Stimulated activated CD4-positive, alpha-beta T cell treated with anti-CD3 and anti-CD28 coated beads, Interleukin-2, amount 100 ng/mL, for 4 hours (primary cell): ENCODE measurements around the gene PTPRD.

Source experiments
- DNase-seq: peaks from one replicate; pipeline ENCODE4 v3.0.0-alpha.2; 2020; ENCODE audit warnings: low read depth

The PTPRD gene

DNA sequence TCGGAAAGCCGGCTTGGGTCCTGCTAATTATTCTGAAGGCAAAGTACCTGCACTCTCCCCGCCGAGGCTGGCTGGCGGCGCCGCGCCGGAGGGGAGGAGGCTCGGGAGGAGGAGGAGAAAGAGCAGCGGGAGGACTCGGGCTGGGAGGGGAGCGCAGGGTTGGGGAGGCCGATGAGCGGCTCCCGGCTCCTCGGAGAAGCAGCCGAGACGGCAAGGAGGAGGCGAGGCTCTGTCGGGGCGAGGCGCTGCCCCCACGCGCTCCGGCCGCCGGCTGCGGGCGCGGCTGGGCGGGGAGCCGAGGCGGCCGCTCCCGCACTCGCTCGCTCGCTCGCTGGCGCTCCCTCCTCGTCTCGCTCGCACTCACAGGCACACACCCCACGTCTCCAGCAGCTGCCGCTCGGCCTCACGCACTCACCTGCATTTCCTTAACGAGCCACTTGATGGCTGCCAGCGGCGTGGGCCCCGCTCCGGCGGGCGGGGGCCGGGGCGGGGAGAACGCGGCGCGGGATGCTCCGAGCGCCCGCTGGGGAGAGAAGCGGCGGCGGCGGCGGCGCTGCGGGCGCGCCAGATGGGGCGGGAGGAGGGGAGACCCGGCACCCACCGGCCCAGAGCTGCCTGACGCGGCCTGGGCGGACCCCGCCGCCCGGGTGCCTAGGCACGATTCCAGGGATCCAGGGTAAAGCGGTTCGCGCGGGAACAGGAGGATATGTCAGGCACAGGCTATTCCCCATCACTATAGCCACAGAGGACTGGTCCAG is at the start of gene PTPRD:
PTPRD (minus strand) TSS at position 362 of the 758 bp plus-strand sequence.
- DNase-seq, result no peak

DNA sequence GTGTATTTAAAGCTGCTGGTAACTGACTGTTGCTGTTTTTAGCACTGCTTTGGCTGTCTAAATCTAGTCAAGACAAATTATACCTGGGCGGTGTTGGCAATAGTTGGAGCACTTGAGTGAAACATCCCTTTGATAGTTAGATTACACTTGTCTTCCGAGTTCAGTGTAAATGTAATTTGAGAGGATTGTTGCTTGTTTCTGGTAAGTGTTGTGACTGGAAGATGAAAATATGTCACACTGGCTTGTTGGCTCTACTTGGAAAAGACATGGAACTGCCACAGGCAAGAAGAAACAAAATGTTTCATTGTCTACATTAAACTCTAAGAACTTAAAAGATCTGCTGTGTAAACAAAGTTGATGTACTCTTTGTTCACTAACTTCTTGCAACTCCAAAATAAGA is 49.2 kb upstream of the PTPRD start:
- DNase-seq, result no peak

DNA sequence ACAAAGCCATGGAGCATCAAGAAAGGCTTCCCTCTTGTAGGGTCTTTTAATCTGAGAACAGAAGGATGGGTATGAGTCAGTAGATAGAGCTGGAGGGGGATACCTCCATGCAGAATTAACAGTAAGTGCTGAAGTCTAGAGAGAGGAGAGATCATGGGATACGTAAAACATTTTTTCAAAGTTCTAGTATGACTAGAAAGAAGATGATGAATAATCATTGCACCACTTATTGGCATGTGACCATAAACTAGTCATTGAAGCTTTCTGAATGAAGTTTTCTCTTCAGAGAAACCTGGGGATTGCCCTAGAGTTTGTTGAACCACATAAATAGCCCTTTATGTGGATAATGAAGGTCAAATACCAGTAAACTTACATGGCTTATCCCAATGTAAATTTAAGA is 48.6 kb upstream of the PTPRD start:
- DNase-seq, result no peak

DNA sequence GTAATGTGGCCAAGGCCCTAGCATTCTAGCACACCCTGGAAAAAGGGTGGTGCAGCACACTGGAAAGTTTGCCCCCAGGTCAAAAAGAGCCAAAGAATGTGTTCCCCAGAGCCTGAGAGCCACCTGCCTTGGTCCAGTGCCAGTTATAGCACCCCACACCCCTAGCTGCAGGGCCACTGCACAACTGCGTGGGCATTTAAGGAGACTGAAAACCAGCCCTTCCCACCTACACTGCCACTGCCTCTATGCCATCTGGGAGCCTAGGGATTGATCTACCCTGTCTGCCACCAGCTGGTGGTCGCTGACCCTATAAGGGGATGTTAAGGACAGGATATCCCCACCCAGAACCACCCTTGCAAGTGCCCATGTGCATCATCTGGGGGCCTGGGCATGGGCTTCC is 38.2 kb upstream of the PTPRD start:
- DNase-seq, result no peak

DNA sequence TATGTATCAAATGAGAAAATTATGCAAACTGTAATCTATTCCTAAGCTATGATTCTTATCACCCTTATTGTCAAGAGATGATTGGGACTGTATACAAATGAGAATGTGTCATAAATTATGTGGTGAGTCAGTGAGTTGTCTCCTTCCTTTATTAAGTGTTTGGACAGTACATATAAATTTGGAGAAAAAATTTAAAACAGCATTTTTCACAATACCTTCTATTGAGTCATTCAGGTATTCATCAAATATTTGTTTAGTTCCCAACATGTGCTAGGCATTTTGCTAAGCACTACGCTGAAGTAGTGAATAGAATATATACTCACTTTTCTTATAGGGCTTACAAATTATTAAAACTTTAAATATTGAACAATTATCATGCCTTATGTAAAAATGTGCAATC is 36.3 kb upstream of the PTPRD start:
- DNase-seq, result no peak

DNA sequence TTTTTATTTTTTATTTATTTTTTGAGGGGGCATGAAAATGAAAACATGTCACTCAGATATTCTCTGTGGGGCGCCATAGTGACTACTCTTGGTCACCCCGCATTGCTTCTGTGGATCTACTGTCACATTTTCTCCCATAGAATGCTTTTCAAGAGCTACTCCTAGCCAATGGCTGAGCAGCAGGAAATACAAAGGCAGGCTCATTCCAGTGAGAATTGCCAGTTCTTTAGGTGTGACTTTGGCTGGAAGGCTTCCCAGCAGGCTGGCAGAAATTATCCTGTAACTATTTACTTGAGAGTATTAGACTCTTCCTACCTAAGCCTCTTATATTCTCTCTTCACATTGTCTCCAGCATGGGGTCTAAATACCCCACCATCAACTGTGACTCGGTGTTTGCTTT is 21.0 kb upstream of the PTPRD start:
- DNase-seq, result no peak

DNA sequence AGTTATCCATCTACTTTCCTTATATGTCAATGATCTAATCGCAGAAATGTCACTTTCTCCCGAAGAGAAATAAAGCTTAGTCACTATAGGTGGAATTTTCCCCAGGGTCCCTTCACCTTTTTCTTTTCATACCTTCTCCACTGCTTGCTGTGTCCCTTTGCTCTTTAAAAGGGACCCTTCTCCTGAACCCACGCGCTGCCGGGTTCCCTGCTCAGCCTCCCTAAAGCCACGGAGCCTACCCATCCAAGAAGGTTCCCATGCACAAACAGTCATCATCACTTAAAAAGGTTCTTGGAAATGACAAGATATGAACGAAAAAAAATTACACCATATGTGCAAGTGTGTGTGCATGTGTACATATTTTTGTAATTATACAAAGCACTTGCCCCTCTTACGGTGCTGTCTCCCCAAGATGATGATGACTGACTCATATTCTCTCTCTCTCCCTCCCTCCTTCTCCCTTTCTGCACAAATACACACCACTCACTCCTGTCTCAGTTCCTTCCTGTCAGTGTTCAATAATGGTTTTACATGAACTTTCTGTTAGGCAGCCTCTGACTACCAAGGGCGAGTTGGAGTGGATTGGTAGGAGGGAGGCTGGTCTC is 1.5 kb upstream of the PTPRD start:
- DNase-seq, result no peak

DNA sequence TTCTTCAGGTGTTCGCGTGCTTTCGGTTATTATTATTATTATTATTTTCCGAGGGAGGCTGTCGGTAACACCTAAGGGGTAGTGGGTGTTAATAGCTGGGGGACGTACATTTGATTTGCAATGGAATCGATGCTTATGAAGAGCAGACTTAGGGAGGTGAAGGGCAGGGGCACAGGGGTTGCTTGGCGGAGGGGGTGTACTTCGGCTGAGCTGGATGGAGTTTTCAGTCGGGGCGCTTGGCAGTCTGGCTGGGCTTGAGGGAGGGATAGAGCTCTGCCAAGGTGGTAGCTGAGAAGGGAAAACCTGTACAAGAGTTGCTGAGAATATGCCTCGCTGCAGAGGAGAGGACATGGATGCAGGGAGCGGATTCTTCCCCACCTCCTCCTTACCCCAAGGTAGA is 617 bp upstream of the PTPRD start:
- DNase-seq, result no peak

DNA sequence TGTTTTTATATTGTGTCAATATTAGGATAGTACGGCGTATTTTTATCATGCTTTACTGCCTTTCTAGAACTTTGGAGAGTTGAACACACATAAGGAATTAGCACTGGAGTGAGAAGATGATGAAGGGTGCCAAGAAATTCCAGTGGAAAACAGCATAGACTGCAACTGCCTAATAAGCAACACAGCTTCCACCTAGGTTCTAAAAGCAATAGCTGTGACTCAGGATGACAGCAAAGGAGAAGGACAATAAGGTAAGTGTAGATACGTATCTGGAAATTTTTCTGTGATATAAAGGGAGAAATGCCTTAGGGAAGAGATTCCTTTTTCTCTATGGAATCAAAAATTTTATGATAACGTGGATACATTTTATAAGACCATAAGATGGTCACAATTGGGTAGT is 7.4 kb downstream of the PTPRD start:
- DNase-seq, result no peak

DNA sequence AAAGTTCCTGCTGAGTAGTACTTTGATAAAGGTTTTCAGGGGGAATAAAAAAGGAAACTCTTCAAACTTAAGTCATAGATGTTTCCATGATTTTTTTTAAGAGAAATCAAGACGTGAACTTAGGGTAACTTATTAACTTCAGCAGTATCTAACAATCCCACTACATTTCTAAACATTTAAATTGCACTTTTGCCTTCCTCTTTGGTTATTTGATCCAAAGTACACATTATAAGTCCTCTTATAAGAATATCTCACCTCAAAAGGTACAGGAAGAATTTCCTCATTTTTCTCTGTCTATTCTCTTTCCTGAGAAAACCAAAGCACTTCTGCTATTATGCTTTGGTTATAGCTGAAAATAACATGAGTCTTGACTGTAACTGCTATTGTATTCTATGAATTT is 7.9 kb downstream of the PTPRD start:
- no peak for DNase-seq

DNA sequence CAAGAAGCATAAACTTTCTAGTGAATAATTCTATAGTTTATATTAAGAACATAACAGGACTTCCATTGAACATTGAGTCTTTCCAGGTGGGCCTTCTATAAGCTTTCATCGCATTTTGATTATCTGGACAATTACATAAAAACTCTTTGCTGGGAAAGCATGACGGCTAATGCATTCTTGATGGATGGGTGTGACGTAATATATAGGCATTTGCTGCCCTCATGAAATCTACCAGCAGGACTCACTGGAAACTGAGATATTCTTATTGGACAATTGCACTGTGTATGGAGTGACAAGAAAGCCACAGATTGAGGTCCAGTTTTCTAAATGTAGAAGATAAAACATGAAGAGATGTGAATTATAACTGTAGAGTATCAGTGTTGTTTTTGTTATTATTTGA is 15.0 kb downstream of the PTPRD start:
- DNase-seq, result no peak

DNA sequence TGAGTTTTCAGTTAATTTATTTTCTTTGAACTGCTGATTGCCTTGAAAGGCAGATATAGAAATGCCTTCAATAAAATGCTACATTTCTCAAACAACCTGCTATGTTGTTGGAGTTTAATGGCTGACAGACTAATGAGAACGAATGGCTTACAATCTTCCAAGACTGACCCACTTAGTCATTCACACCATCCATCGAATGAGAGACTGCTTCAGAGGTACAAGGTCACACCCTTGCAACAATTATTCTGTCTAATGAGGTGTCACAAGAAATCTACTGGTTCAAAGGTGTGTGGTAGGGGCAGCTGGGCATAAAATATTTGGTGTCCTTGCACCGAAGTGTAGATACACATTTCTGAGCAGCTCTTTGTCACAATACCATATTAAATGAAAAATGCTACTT is 18.3 kb downstream of the PTPRD start:
- no peak for DNase-seq

DNA sequence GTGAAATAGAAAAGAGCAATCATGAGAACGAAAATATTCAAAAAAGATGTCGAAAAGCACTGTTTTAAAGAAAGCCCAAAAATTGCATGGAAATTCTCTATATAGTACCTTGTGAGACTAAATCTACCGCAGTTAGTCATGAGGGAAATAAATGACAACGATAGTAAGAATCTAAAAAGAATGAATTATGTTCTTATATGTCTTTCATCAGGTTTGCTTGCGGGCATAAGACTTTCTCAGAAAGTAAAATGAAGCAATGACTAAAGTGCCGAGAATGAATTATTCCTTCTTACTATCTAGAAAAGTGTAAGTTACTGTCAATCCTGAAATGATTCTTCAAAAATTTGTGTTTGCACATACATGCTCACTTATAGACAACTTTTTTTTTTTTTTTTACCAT is 26.4 kb downstream of the PTPRD start:
- DNase-seq, result no peak

DNA sequence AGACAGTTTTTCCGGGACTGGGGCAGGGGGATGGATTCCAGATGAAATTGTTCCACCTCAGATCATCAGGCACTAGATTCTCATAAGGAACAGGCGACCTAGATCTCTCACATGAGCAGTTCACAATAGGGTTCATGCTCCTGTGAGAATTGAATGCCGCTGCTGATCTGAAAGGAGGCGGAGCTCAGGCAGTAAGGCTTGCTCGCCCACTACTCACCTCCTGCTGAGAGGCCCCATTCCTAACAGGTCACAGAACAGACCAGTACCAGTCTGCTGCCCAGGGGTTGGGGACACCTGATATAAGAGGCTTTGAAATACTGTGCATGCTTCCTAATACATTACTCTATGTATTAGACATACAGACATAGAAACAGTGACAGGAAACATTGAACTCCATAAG is 41.1 kb downstream of the PTPRD start:
- no peak for DNase-seq

DNA sequence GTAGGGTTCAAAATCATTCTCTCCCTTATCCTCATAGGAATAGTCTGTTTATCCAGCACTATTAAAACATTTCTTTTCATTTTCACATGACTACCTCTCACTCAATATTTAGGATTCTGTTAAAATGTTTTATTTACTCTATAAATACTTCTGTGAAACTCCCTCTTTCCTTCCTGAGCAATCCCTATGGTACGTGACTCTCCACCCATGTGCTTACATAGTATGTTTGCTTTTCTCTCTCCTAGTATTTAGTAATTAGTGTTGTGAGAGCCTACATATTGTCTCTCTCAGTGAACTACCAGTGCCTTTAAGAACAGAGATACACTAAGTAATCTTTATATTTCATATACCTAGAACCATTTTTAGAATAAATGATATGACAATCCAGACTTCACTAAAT is 46.0 kb downstream of the PTPRD start:
- DNase-seq, result no peak

DNA sequence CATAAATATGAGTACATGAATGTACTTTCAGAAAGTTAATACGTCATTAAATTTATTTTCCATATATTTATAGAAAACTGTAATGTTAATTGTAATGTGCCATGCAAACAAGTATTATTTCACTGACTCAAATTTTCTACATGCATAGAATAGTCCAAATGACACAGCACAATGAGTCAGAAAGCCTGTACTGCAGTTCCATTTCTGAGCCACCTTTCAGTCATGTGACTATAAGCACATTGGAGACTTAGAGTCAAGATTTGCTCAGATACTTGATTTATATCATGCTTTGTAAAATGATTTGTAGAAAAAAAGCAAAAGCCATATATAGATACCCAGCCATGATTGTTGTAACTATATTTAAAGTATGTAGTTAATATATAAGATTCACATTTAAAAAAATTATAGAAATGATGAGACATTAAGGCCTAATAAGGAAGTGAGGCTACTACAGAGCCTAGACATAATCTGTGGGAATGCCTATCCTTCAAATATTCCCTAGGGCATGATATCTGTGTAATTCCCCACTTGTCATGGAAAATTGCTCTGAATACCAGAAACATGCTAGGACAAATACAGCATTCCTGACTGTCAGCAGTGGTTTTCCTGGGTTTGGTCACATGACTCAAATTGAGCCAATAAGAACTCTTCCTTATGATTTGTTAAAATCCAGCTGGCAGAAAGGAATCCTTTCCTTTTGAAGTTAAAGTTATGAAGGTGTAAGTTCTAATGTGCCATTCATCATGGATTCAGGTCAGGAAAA is 50.0 kb downstream of the PTPRD start:
- no peak for DNase-seq

DNA sequence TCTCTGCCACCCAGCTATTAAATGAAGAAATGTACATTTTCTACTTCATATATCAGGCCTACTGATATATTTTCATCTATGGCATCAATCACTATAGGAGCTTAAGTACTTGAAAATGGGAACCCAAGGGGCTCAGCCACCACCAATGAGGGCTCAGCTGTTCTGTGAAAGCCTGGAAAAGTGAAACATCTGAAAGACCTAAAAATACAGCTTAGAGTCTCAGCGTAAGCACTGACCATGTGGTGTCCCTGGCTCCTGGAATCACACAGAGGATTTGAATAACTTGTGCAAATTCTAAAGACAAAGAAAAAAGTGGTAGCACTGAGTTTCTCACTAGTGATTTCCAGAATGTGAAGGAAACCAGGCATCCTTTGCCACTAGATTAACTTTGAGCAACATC is 64.5 kb downstream of the PTPRD start:
- no peak for DNase-seq

DNA sequence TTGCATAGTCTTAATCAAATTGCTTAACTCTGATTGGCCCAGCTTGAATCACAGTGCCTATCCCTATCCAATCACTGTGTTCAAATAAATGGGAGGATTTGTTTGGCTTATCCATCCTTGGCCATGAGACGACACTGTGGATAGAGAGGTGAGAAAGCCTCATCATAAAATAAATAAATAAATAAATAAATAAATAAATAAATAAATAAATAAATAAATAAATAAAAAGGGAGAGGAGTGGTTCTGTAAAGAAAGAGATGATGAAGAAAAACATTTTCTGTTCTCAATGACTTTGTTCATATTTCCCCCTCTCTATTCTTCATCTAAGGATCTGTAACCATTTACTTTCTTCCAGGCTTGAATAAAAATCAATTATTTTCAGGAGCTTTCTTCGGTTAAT is 74.7 kb downstream of the PTPRD start:
- DNase-seq, result no peak

DNA sequence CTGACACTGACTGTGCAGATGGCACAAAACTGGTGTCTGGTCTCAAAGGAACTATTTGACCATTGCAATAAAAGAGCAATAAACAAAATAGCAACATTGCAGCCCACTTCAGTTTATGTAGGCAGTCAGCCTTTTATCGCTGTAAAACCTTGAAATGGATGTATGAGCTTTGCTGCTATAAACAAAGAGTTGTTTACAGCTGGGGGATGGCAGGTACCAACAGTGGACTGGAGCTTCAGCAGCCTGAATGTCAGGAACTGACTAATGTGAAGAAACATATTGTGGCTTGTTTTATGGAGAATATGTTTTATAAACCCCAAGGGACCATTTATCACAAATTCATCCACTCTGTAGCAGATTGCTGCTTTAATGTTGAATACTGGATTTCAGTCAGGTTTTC is 78.0 kb downstream of the PTPRD start:
- no peak for DNase-seq

DNA sequence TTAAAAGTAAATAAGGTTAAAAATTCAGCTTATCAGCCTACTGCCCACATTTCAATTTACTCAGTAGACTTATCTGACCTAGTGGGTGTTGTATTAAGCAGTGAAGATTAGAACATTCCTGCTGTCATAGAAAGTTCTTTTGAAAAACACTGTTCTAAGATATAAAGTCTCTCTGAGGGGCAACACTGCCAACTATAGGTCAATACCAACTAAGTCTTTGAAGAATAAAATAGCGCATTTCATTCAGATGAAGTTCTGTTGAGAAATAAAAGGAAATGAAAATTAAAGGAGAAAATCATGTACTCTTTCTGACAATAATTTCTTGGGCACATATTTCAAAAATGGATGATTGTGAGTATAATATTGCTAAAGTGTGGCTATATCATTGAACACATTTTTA is 86.8 kb downstream of the PTPRD start:
- DNase-seq, result no peak

DNA sequence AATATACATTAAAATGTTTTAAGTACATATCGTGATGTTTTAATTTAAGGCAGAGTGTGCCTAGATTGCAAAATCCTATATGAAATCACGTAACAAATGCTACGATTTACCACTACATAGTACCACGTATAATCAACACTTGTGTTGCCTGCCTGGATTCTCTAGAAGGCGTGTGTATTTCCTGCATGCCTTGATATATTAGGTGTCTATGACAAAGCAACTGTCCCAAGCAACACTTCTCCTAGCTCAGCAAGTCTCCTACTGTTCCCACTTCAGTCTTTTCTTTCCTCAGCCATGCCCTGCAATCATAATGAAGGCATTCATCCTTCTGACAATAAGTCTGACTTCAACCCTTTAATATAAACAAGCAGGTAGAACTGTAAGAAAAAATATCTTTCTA is 89.6 kb downstream of the PTPRD start:
- DNase-seq, result no peak

DNA sequence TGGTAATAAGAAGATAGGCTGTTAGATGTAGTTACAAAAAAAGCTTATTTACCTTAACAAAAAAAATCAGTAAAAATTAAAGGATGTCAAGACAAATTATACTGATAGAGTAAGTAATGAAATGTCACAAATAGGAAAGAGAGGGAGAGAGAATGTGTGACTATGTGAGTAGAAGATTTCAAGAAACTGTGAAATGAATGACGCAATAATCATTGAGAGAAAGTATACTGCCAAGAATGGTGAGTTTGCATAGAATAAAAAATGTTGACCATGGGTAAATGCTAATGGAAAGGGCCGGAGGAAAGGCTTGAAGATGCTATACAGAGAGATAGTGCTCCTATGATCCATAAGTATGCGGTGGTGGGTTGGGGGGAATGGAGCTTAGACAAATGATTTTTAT is 100.7 kb downstream of the PTPRD start:
- no peak for DNase-seq

DNA sequence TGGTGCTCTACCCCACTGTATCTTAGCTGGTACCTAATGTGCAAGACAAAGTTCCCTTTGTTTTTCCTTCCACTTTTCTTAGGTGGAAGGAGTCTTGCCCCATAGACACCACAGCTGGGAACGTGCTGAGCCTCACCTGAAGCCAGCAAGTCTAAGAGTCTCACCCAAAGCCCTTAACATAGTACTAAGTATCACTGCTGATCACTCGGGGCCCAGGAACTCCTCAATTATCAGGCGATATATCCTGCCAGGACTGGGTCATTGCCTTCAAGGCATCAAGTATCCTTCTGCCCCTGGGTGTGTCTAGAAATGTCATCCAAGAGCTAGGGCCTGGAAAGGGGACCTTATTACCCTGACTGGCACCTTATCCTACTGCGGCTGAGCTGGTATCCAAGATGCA is 123.9 kb downstream of the PTPRD start:
- DNase-seq, result no peak

DNA sequence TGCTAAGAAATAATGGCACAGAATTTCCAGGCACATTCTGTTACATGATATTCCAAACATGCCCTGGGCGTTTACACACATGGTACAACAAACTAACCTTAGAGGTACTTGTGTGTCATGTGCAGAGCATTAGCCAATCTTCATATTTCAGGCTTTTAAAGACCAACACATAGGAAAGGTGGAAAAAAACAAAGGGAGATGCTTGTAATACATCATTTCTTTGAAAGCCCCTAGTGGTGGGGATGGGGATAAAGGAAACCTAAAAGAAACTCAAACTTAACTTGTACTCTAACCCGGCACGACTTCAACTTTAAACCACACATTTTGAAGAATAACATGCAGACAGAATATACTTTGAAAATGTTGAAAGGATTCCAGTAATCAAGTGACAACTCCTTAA is 133.6 kb downstream of the PTPRD start:
- DNase-seq, result no peak
